Measurements from ENCODE around the gene ADAMTS17.

DNA sequence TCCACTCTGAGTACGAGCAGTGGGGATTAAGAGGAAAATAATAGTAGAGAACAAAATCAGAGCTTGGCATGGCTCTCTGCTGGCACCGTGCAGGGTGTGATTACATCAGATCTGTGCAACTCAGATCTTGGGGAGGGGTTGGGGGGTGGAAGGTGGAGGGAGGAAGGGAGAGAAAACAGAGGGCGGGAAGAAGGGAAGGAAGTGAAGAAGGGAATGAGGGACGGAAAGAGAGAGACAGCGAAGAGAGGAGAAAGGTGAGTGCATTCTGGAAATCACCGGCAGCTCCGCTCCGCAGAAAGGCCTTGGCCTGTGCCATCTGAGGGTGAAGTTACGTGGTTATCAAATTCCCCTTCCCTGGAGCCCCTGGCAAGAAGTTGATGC is 31.0 kb upstream of the ADAMTS17 start:
- TF ChIP-seq, protein P1, sequence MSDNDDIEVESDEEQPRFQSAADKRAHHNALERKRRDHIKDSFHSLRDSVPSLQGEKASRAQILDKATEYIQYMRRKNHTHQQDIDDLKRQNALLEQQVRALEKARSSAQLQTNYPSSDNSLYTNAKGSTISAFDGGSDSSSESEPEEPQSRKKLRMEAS (IDR thresholded peaks at IDR 0.05), result no peak
- TF ChIP-seq, protein P2, sequence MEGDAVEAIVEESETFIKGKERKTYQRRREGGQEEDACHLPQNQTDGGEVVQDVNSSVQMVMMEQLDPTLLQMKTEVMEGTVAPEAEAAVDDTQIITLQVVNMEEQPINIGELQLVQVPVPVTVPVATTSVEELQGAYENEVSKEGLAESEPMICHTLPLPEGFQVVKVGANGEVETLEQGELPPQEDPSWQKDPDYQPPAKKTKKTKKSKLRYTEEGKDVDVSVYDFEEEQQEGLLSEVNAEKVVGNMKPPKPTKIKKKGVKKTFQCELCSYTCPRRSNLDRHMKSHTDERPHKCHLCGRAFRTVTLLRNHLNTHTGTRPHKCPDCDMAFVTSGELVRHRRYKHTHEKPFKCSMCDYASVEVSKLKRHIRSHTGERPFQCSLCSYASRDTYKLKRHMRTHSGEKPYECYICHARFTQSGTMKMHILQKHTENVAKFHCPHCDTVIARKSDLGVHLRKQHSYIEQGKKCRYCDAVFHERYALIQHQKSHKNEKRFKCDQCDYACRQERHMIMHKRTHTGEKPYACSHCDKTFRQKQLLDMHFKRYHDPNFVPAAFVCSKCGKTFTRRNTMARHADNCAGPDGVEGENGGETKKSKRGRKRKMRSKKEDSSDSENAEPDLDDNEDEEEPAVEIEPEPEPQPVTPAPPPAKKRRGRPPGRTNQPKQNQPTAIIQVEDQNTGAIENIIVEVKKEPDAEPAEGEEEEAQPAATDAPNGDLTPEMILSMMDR (IDR thresholded peaks at IDR 0.05; ENCODE audit: low read depth, low read length, missing input control), result no peak
- TF ChIP-seq NR2F2 (IDR thresholded peaks at IDR 0.05), result no peak
- TF ChIP-seq YY1 (IDR thresholded peaks at IDR 0.05), result no peak
- no peak for TF ChIP-seq GABPA (IDR thresholded peaks at IDR 0.05 in 1 of 2, conservative IDR thresholded peaks at IDR 0.05 in 1 of 2)
- TF ChIP-seq, protein P3, sequence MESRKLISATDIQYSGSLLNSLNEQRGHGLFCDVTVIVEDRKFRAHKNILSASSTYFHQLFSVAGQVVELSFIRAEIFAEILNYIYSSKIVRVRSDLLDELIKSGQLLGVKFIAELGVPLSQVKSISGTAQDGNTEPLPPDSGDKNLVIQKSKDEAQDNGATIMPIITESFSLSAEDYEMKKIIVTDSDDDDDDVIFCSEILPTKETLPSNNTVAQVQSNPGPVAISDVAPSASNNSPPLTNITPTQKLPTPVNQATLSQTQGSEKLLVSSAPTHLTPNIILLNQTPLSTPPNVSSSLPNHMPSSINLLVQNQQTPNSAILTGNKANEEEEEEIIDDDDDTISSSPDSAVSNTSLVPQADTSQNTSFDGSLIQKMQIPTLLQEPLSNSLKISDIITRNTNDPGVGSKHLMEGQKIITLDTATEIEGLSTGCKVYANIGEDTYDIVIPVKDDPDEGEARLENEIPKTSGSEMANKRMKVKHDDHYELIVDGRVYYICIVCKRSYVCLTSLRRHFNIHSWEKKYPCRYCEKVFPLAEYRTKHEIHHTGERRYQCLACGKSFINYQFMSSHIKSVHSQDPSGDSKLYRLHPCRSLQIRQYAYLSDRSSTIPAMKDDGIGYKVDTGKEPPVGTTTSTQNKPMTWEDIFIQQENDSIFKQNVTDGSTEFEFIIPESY (IDR thresholded peaks at IDR 0.05), result no peak
- TF ChIP-seq, protein P4, sequence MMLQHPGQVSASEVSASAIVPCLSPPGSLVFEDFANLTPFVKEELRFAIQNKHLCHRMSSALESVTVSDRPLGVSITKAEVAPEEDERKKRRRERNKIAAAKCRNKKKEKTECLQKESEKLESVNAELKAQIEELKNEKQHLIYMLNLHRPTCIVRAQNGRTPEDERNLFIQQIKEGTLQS (IDR thresholded peaks at IDR 0.05), result no peak
- no peak for TF ChIP-seq JUND (IDR thresholded peaks at IDR 0.05)
- no peak for TF ChIP-seq FOXA2 (IDR thresholded peaks at IDR 0.05)
- no peak for TF ChIP-seq FOXA1 (IDR thresholded peaks at IDR 0.05)
